ENCODE data around the gene HEXB. TPM values are rescaled to one million over a fixed set of nuclear protein-coding genes. Genes with fewer than 3 reads are reported as not detected.

HEXB gene
- total and polyA plus RNA-seq, 2 of the 8 experiments (the other 6 are each of a cell fraction or from before 2014, with no cell fraction given): 39.7 to 69.2 TPM

DNA sequence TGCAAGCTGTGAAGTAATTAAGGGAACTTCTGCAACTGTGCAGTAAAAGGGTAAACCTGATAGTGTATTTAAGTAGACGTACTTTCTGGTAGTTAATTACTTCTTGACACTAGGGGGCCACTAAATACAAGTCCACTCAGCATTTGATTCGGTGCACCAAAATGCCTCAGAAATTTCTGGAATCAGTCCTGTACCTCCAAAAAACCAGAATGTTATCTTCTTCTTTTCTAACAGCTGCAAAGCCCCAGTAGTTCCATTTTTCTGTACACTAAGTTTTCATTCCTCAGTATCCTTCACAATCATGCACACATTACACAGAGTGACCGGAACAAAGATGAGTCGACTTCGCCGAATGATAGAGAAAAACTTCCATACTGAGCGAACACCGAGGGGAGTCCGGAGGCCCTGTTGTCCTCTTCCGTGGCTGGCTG, 81.4 kb downstream of the HEXB start:
- CTCF ChIA-PET (ENCODE audit: partially characterized antibody): interaction anchor here (0.7 to 2.7 kb wide), 18 partner anchors 8 to 284 kb away, joined by 3 to 10 read pairs (median 4); no protein-coding TSS in a partner anchor

More for the DNA sequence above, 81.4 kb downstream of the HEXB start:
- Histone ChIP-seq H2BK20ac (ENCODE audit: low read length) (no peak overlapping the region), H2BK15ac (ENCODE audit: low read length) (no peak overlapping the region; the same call in 1 of the 2 replicates), H3K18ac (ENCODE audit: extremely low read depth, low read length) (no peak overlapping the region), H3K23me2 (ENCODE audit: low read depth, low read length) (no peaks in the 10 kb centered on the region; the same call in 1 of the 2 replicates), H3K23ac (ENCODE audit: insufficient read length) (no peak overlapping the region), H4K91ac (replicated peaks; ENCODE audit: insufficient read length, low read length) (no peak overlapping the region), H3K79me2 (ENCODE audit: control insufficient read depth in 1 of 2, insufficient read depth in 2 of 2, low read length in 2 of 2) (peaks cover 12 to 45% of the 10 kb centered on the region in 2 experiments), H3K56ac (replicated peaks; ENCODE audit: insufficient read length, low read depth, low read length) (no peak overlapping the region), H2AFZ (ENCODE audit: low read length) (peak overlapping the region; percentile 92), H3K4me3 (ENCODE audit: extremely low read depth in 1 of 4, insufficient read depth in 2 of 4, low read depth in 3 of 4, low read length in 4 of 4) (peak overlapping the region; percentile 86 to 100 (median 93)), H3K14ac (ENCODE audit: insufficient read length) (no peak overlapping the region), H2BK12ac (ENCODE audit: low read depth, low read length) (no peak overlapping the region), H3K4ac (replicated peaks; ENCODE audit: insufficient read length, low read depth, low read length) (no peak overlapping the region), H4K5ac (ENCODE audit: insufficient read length, low read depth, low read length) (no peak overlapping the region), H3K4me2 (ENCODE audit: insufficient read depth in 1 of 2, low read depth in 2 of 2, low read length in 2 of 2) (peak overlapping the region; percentile 67 to 84), H3K9ac (replicated peaks in 1 of 4; ENCODE audit: extremely low read depth in 1 of 4, low read depth in 3 of 4, low read length in 3 of 4) (peak overlapping the region in 3 of 4 experiments; percentile 49 to 54 (median 49); a peak in 6 of 7 replicates), H2BK120ac (replicated peaks; ENCODE audit: low read depth, low read length) (no peak overlapping the region), H2AK5ac (ENCODE audit: low read depth, low read length) (no peak overlapping the region), H3K36me3 (ENCODE audit: control insufficient read depth in 2 of 4, insufficient read depth in 4 of 4, low read length in 3 of 4) (peaks cover 0 to 33% (median 17%) of the 10 kb centered on the region in 4 experiments; a peak in 7 of 8 replicates), H4K8ac (ENCODE audit: extremely low read depth, insufficient read depth, low read length) (no peak overlapping the region), H2BK5ac (ENCODE audit: low read depth, low read length) (no peak overlapping the region), H4K20me1 (replicated peaks in 1 of 2; ENCODE audit: control insufficient read depth in 1 of 2, insufficient read depth in 2 of 2, low read length in 2 of 2) (peaks cover 0 to 3% of the 10 kb centered on the region in 2 experiments), H3K79me1 (ENCODE audit: low read depth, low read length) (peaks cover 3% of the 10 kb centered on the region; the same call in 1 of the 2 replicates), H3K27ac (ENCODE audit: low read depth, low read length) (no peak overlapping the region), H3K9me3 (ENCODE audit: insufficient read depth in 2 of 2, low read depth in 1 of 2, low read length in 1 of 2) (no peaks in the 10 kb centered on the region), H3K4me1 (replicated peaks in 1 of 4; ENCODE audit: control insufficient read depth in 3 of 4, insufficient read depth in 4 of 4, low read length in 3 of 4) (peaks cover 0 to 4% (median 2%) of the 10 kb centered on the region in 4 experiments; a peak in 2 of 7 replicates), H3K27me3 (replicated peaks in 1 of 4; ENCODE audit: control insufficient read depth in 3 of 4, extremely low read depth in 1 of 4, insufficient read depth in 3 of 4, low read length in 3 of 4) (no peaks in the 10 kb centered on the region)
- FAIRE-seq (no peak), DNase-seq (ENCODE audit: low read depth in 1 of 2, low spot score in 2 of 2) (no peak)
- WGBS, 2 experiments (ENCODE audit: extremely low coverage in 1 of 2, insufficient coverage in 1 of 2, insufficient read length in 1 of 2, insufficient replicate concordance in 2 of 2, low coverage in 1 of 2, low lambda C conversion rate in 2 of 2, missing lambda C conversion rate in 1 of 2): 7% methylated on average over 10 of the region's 10 CpGs; no CpG with 5 or more reads in 1 of the 2 experiments
- TF ChIP-seq RAD21 (IDR thresholded peaks at IDR 0.05 in 1 of 2, conservative IDR thresholded peaks at IDR 0.05 in 1 of 2; ENCODE audit: low read depth in 2 of 2, low read length in 2 of 2): peak; percentile 17 to 24; a peak in 2 of 4 replicates
- TF ChIP-seq EGR1 (IDR thresholded peaks at IDR 0.05; ENCODE audit: borderline replicate concordance, low read depth, low read length): no peak
- no peak for TF ChIP-seq NANOG (IDR thresholded peaks at IDR 0.05; ENCODE audit: insufficient read depth, low read depth, low read length, poor library complexity, severe bottlenecking)
- no peak for TF ChIP-seq TCF12 (IDR thresholded peaks at IDR 0.05; ENCODE audit: low read depth, low read length)
- TF ChIP-seq, protein P1, sequence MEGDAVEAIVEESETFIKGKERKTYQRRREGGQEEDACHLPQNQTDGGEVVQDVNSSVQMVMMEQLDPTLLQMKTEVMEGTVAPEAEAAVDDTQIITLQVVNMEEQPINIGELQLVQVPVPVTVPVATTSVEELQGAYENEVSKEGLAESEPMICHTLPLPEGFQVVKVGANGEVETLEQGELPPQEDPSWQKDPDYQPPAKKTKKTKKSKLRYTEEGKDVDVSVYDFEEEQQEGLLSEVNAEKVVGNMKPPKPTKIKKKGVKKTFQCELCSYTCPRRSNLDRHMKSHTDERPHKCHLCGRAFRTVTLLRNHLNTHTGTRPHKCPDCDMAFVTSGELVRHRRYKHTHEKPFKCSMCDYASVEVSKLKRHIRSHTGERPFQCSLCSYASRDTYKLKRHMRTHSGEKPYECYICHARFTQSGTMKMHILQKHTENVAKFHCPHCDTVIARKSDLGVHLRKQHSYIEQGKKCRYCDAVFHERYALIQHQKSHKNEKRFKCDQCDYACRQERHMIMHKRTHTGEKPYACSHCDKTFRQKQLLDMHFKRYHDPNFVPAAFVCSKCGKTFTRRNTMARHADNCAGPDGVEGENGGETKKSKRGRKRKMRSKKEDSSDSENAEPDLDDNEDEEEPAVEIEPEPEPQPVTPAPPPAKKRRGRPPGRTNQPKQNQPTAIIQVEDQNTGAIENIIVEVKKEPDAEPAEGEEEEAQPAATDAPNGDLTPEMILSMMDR (IDR thresholded peaks at IDR 0.05; ENCODE audit: control extremely low read depth in 1 of 3, insufficient read depth in 1 of 3, low read depth in 1 of 3, low read length in 3 of 3): peak in 2 of 3 experiments; percentile 8 to 47; a peak in 2 of 4 replicates
- POLR2A ChIA-PET (ENCODE audit: partially characterized antibody): interaction anchor here (0.7 to 1.5 kb wide), 4 partner anchors 8 to 644 kb away, joined by 3 to 8 read pairs (median 6); partner anchors contain the start of gene FAM169A
